Astrocyte of the cerebellum (primary cell): Measurements from ENCODE around the gene CAPN7.

Experiments
- DNase-seq: peaks from one replicate; pipeline ENCODE4 v3.0.0-alpha.2; 2011; ENCODE audit warnings: low read depth
- H3K4me3 ChIP-seq: 2 replicates; pipeline ENCODE4 v1.5.1; 2011; ENCODE audit warnings: mild to moderate bottlenecking, low read depth, low read length, moderate library complexity
- in situ Hi-C: cut with HindIII; loops from 2 replicates; pipeline ENCODE4 v1.10.0; 2017; ENCODE audit warnings: low sequenced_read_pairs
- TF ChIP-seq, protein P1 (sequence below): IDR thresholded peaks from 2 replicates; pipeline ENCODE4 v1.5.1; 2012; ENCODE audit warnings: low read length, low read depth, moderate library complexity, mild to moderate bottlenecking; ENCODE audit errors: missing control alignments

Gene CAPN7

DNA sequence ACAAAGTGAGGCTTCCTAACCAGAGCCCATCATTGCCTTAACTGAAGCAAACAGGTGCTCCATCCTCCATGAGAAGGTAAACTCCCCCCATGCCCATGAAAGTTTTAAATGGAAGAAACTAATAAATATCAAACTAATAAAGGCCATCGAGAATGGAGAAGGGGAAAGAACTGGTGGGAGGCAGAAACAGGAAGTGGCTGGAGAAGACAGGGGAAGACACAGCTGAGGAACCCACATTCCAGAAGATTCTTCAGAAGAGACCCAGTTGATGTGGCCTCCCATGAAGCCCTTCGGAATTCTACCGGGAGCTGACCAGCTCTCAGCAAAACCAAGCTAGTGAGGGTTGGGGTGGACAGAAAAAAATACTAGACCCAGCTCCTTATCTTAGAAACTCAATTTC is 84.7 kb downstream of the CAPN7 start:
- TF ChIP-seq, protein P1, sequence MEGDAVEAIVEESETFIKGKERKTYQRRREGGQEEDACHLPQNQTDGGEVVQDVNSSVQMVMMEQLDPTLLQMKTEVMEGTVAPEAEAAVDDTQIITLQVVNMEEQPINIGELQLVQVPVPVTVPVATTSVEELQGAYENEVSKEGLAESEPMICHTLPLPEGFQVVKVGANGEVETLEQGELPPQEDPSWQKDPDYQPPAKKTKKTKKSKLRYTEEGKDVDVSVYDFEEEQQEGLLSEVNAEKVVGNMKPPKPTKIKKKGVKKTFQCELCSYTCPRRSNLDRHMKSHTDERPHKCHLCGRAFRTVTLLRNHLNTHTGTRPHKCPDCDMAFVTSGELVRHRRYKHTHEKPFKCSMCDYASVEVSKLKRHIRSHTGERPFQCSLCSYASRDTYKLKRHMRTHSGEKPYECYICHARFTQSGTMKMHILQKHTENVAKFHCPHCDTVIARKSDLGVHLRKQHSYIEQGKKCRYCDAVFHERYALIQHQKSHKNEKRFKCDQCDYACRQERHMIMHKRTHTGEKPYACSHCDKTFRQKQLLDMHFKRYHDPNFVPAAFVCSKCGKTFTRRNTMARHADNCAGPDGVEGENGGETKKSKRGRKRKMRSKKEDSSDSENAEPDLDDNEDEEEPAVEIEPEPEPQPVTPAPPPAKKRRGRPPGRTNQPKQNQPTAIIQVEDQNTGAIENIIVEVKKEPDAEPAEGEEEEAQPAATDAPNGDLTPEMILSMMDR, result no peak
- no peak overlapping the region for H3K4me3 ChIP-seq
- in situ Hi-C loops, result no loop called here
- DNase-seq, result no peak

DNA sequence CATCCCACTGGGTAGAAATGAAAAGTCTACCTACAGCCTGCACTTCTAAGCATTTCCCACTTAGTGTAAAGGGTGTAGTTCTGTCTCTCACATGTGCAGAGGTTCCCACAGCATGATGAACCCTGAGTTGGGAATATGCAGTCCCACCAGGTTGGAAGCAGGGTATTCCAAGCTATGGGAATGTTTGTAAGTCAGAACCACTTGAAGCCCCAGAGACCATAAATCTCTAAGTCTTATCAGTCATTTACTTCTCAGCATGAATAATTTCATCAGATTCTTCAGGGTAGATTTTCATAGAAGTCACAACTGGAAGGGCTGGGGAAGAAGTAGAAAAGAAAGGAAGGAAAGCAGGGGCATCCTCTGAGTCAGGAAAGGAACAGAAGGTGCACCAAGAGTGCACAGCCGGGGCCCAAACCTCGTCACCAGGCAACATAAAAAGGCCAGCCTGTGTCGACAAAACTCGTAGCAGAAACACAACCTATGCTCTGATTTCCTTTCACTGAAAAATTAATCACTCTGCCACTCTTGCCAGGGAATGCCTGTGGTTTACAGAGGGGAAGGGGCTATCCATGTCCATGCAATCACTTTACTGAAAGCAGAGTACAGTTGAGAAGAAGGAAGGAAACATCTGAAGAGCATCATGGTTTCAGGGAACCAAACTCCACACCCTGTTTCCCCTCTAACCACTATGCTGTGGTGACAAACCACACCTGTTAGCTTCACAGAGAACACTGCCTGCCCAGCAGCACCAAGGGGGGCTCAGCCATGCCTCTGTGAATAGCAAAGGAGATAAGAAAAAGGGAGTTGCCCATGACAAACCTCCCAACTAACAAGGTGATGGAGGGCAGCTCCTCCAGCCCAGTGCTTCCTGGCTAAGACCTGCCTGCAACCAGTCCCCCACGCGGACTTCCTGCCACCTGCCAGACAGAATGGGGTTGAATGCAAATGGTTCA is 85.8 kb downstream of the CAPN7 start:
- in situ Hi-C loops, result no loop called here
- no peak overlapping the region for H3K4me3 ChIP-seq
- DNase-seq, result no peak
- TF ChIP-seq, protein P1, result no peak

DNA sequence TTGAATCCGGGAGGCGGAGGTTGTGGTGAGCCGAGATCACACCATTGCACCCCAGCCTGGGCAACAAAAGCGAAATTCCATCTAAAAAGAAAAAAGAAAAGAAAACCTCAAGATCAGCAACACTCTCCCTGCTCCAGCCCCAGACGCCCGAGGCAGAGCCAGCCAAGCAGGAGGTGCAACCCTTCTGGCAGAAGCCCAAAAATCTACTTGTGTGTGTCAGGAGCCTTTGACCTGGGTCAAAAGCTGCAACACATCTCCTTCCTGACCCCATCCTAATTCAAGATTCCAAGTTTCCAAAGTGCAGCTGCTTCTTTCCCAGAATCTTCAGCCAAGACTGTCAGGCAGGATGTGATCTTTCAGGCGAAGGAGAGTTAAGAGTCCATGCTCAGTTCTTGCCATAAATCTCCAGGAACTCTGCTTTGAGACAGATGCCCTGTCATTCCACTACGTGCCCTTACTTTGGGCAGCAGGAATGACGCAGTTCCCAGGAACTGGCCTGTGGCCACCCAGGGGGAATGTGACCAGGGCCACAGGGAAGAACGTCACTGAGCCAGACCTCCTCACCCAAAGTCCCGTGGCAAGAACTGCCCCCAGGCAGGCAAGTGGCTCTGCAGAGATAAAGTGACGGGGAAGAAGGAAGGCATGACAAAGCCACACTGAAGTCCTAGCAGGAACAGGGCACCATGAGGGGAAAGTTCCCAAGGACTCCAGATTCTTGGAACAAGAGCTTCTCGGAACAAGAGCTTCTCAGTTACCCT is 86.9 kb downstream of the CAPN7 start:
- no peak for DNase-seq
- TF ChIP-seq, protein P1, result no peak
- H3K4me3 ChIP-seq, result no peak overlapping the region
- in situ Hi-C loops, result no loop called here

DNA sequence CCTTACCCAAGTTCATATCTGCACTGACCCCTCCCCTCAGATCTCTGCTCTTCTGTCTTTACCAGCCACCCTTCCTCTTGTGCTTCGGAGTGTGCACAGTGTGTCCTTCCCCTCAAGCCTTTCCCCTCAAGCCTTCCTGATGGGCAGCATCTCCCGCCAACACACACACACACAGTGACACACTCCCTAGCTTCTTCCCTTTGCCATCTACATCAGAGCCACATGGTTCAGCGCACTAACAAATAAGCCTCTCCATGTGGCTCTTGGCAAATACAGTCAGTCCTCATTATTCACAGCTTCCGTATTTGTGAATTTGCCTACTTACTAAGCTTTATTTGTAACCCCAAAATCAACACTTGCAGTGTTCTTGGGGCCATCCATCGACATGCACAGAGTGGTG is 88.9 kb downstream of the CAPN7 start:
- TF ChIP-seq, protein P1, result no peak
- H3K4me3 ChIP-seq, result no peak overlapping the region
- in situ Hi-C loops, result no loop called here

DNA sequence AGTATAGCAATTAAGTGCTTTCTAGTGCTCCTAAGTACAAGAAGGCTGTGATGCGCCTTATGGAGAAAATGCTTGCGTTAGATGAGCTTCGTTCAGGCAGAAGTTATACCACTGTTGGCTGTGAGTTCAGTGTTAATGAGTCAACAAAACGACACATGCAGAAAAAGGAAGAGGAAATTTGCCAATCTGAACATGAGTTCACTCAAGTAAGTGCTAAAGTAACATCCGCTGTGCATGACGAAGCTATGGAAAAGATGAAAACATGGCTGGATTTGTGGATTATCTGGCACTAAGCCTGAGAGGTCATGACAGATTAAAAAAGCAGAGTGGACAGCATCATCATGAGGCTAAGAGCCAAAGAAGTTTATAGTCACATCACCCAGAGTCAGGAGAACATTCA is 89.5 kb downstream of the CAPN7 start:
- peak; percentile 84 for DNase-seq
- in situ Hi-C loops, result no loop called here
- TF ChIP-seq, protein P1, result no peak
- no peak overlapping the region for H3K4me3 ChIP-seq

More for the DNA sequence above, 88.9 kb downstream of the CAPN7 start:
- no peak for DNase-seq

DNA sequence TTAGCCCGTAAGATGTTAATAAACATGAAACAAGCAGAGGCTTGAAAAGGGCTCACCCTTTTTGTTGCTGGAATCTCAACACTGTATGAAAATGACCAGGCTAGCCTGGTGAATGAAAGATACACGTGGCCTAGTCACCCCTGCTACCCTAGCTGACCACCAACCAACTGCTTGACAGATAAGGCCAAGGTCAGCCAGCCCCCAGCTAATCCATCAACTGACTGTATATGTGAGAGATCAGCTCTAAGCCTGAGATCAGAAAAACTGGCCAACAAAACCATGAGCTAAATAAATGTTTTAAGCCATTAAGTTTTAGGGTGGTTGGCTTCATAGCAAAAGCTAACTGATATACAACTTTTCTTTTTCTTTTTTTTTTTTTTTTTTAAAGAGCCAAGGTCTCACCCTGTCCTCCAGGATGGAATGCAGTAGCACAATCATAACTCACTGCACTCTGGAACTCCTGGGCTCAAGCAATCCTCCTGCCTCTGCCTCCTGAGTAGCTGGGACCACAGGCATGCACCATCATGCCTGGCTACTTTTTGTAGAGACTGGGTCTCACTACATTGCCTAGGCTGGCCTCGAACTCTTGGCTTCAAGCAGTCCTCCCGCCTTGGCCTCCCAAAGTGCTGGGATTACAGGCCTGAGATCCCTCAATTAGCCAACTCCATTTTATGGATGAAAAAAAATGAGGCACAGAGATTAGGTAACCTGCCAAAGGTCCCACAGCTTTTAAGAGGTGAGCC is 91.7 kb downstream of the CAPN7 start:
- TF ChIP-seq, protein P1, result no peak
- DNase-seq, result no peak
- no peak overlapping the region for H3K4me3 ChIP-seq
- in situ Hi-C loops, result no loop called here
